HG03108 (cell line): ENCODE results near the gene NHLH2.

Experiments
- ATAC-seq: cut with Tn5 transposase; IDR thresholded peaks from one replicate; pipeline ENCODE4 v1.9.1; 2021; ENCODE audit warnings: moderate library complexity; ENCODE audit not compliant: unreplicated experiment

Gene NHLH2

GRCh38 chr1:115840605-115841460 is at the start of gene NHLH2:
NHLH2 (minus strand) TSS chr1:115841126; CDS start chr1:115838372, 2,754 bp downstream.
- no peak for ATAC-seq

GRCh38 chr1:115890580-115890979 is 49.7 kb upstream of the NHLH2 start:
- ATAC-seq, result no peak

GRCh38 chr1:115888976-115889375 is 48.0 kb upstream of the NHLH2 start:
- no peak for ATAC-seq

GRCh38 chr1:115882913-115883902 is 42.3 kb upstream of the NHLH2 start:
- no peak for ATAC-seq

GRCh38 chr1:115880981-115881672 is 40.2 kb upstream of the NHLH2 start:
- no peak for ATAC-seq

- ATAC-seq, result no peak
Observed at GRCh38 chr1:115879977-115880376, 39.1 kb upstream of the NHLH2 start.

- ATAC-seq, result no peak
Observed at GRCh38 chr1:115877511-115877910, 36.6 kb upstream of the NHLH2 start.

- ATAC-seq, result no peak
Observed at GRCh38 chr1:115874904-115875303, 34.0 kb upstream of the NHLH2 start.

GRCh38 chr1:115874497-115874896 is 33.6 kb upstream of the NHLH2 start:
- no peak for ATAC-seq

GRCh38 chr1:115873184-115873583 is 32.3 kb upstream of the NHLH2 start:
- ATAC-seq, result no peak

GRCh38 chr1:115869064-115869463 is 28.1 kb upstream of the NHLH2 start:
- no peak for ATAC-seq

- no peak for ATAC-seq
Observed at GRCh38 chr1:115867216-115867615, 26.3 kb upstream of the NHLH2 start.

GRCh38 chr1:115865704-115866380 is 24.9 kb upstream of the NHLH2 start:
- no peak for ATAC-seq

- no peak for ATAC-seq
Observed at GRCh38 chr1:115862403-115862802, 21.5 kb upstream of the NHLH2 start.

GRCh38 chr1:115854005-115854404 is 13.1 kb upstream of the NHLH2 start:
- no peak for ATAC-seq

GRCh38 chr1:115850937-115851336 is 10.0 kb upstream of the NHLH2 start:
- ATAC-seq, result no peak

GRCh38 chr1:115847787-115848186 is 6.9 kb upstream of the NHLH2 start:
- ATAC-seq, result no peak

- ATAC-seq, result no peak
Observed at GRCh38 chr1:115842948-115843347, 2.0 kb upstream of the NHLH2 start.

- no peak for ATAC-seq
Observed at GRCh38 chr1:115839679-115840237, 1.2 kb downstream of the NHLH2 start.

GRCh38 chr1:115839029-115839678 is 1.8 kb downstream of the NHLH2 start:
- no peak for ATAC-seq
